AG10803 (cell line): ENCODE measurements around the gene TXNDC16.

Source experiments
- DNase-seq: peaks from one replicate; pipeline ENCODE4 v3.0.0; 2010; ENCODE audit warnings: low read depth
- H3K4me3 ChIP-seq: 2 replicates; pipeline ENCODE4 v1.5.1; 2011; ENCODE audit warnings: mild to moderate bottlenecking, low read length, control low read depth
- TF ChIP-seq, protein P1 (sequence below): conservative IDR thresholded peaks from 2 replicates; pipeline ENCODE4 v1.5.1; 2011; ENCODE audit warnings: mild to moderate bottlenecking, low read length, control low read depth, inconsistent platforms

Gene TXNDC16

DNA sequence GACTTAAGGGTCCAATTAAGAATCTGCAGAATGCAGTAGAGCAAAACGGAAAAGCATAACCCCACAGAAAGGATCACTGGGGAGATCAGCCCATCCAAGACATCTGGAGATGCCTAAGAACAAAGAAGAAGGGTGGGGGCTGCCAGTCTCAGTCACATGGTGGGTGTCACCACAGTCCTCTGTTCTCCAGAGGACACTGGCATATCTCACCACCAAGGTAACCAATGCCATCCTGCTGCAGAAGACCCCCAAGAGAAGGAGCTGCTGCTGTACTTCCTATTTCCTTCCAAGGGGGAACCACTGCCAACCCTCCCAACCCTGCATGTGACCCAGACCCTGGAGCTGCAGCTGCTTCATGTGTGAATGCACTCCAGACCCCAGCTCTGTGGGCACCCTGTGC, 147.0 kb downstream of the TXNDC16 start:
- no peak for DNase-seq
- no peak overlapping the region for H3K4me3 ChIP-seq
- TF ChIP-seq, protein P1, sequence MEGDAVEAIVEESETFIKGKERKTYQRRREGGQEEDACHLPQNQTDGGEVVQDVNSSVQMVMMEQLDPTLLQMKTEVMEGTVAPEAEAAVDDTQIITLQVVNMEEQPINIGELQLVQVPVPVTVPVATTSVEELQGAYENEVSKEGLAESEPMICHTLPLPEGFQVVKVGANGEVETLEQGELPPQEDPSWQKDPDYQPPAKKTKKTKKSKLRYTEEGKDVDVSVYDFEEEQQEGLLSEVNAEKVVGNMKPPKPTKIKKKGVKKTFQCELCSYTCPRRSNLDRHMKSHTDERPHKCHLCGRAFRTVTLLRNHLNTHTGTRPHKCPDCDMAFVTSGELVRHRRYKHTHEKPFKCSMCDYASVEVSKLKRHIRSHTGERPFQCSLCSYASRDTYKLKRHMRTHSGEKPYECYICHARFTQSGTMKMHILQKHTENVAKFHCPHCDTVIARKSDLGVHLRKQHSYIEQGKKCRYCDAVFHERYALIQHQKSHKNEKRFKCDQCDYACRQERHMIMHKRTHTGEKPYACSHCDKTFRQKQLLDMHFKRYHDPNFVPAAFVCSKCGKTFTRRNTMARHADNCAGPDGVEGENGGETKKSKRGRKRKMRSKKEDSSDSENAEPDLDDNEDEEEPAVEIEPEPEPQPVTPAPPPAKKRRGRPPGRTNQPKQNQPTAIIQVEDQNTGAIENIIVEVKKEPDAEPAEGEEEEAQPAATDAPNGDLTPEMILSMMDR: no peak

DNA sequence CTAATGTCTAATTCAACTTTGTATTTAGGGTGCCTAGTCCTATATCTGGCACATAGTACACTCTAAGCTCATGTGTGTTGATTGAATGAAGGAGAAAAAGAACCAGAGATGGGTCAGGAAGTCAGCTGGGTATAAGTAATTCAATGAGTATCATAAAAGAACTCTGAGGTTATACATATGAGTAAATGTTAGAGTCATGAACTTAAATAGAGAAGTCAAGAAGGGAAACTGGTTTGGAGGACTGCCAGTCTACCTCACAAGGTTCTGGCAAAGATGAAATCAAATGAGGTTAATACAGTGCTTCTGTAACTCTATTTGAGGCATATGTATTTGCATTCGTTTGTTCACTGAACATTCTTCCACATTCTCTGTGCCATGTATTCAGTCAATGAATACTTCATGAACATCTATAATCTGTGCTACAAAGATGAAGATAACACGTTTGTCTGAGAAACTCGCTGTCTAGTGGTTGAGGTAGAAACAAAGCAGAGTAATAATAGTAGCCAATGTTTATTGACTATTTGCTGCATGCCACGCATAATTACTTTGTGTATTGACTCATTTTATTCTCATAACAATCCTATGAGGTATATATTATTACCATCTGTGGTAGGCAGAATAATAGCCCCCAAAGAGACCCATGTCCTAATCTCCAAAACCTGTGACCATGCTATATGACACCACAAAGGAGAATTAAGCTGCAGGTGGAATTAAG, 149.3 kb downstream of the TXNDC16 start:
- peak; percentile 16 for DNase-seq
- H3K4me3 ChIP-seq: no peak overlapping the region
- TF ChIP-seq, protein P1: no peak

DNA sequence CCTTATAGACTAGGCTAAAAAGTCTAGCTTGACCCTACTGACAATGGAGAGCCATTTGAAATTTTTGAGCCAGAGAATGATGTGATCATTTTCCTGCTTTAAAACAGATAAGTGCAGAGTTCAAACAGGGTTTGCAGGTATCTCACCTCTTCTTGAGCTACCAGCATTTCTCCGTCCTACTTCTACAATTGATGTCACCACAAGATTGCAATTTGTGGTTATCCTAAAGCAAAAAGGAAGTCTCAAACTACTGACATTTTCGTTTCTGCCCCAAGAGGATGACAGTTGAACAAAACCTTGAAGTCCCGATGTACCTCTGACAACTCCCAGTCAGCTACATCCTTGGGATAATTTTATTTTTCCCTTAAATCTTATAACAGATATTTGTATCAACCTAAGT, 151.5 kb downstream of the TXNDC16 start:
- TF ChIP-seq, protein P1: no peak
- H3K4me3 ChIP-seq: no peak overlapping the region
- DNase-seq: no peak

DNA sequence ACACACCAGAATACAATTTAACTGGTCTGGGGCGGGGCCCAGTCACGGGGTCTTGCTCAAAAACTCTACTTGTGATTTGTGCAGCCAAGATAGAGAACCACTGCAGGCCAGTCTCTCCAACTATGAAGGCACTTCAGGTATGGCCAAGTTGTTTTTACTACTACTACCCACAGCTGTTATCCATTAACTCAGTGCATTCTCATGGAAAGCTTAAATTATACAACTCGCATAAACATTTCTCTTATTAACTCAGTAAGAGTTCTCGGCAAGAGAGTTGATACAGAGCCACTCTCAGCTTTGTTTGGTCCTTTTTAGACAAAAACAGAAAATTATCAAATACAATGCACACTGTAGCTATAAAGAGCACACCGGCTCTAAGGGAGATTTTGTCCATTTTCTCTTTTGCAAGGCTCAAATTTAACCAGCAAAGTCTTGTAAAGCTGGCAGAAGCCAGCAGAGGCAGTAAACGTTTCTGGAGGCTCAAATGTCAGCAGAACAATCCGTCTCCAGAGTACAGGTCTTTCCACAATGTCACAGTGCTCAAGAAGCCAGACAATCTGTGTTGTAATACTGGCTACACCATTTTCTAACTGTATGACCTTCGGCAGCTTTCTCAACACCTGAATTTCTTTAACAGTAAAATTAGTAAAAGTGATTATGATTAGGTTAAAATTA, 152.2 kb downstream of the TXNDC16 start:
- TF ChIP-seq, protein P1: peak; percentile 45
- H3K4me3 ChIP-seq: no peak overlapping the region
- DNase-seq: peak; percentile 68

DNA sequence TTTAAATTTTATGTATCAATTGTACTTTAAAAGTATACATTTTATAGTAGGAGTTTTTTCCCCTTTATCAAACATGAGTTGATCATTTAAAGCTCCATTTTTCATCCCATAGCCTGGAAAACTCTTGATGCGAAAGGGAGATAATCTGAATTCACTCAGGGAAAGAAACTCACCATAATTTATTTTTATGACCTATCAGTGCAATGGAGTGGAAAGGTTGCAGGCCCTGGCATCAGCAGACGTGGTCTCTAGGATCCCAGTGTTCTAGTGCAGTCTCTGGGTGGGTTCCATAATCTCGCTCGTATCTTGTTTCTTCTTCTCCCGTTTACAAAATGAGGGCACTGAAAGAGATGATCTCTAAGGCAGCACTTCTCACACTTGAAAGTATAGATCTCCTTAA, 153.2 kb downstream of the TXNDC16 start:
- TF ChIP-seq, protein P1: no peak
- no peak for DNase-seq
- H3K4me3 ChIP-seq: no peak overlapping the region

DNA sequence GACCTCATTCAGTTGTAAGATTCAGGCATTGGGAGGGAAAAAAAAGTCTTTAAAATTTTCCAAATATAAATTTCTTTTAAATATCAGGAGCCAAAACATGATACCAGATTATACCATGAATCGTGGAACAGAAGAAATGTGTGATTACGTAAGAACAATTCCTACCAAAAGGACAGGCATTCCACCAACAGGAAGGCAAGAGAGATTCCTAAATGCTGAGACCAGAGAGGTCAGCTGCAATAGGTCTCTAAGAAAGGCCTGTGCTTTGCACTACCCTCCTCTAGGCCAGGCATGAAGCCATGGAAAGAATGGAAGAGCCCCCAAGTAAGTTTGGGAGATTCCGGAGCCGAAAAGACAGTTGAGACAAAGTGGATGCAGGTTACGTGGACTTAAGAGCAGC, 154.5 kb downstream of the TXNDC16 start:
- DNase-seq: peak; percentile 54
- TF ChIP-seq, protein P1: no peak
- H3K4me3 ChIP-seq: no peak overlapping the region

GRCh38 chr14:52395728-52396127, 156.6 kb downstream of the TXNDC16 start:
- no peak overlapping the region for H3K4me3 ChIP-seq
- TF ChIP-seq, protein P1: no peak
- DNase-seq: no peak
